CD4-positive, alpha-beta T cell treated with Interleukin-10 for 1 hour (primary cell): ENCODE results near the gene PICALM.

Experiments used
- DNase-seq: peaks from one replicate; pipeline ENCODE4 v3.0.0-alpha.2; 2020

PICALM gene

DNA sequence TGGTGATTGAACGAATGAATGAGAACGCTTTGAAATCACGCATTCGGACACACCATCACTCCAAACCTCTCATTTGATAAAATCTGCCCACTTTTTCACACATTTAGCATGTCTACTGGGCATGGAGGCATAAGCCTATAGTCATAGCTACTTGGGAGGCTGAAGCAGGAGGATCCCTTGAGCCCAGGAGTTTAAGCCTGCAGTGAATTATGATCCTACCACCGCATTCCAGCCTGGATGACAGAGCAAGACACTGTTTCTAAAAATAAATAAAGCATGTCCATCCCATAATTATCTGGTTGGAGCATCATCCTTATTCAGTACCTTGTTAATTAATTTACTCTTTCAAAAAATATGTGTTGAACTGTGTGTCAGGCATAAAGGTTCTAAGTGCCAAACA lies 3.3 kb upstream of the PICALM start:
- no peak for DNase-seq

DNA sequence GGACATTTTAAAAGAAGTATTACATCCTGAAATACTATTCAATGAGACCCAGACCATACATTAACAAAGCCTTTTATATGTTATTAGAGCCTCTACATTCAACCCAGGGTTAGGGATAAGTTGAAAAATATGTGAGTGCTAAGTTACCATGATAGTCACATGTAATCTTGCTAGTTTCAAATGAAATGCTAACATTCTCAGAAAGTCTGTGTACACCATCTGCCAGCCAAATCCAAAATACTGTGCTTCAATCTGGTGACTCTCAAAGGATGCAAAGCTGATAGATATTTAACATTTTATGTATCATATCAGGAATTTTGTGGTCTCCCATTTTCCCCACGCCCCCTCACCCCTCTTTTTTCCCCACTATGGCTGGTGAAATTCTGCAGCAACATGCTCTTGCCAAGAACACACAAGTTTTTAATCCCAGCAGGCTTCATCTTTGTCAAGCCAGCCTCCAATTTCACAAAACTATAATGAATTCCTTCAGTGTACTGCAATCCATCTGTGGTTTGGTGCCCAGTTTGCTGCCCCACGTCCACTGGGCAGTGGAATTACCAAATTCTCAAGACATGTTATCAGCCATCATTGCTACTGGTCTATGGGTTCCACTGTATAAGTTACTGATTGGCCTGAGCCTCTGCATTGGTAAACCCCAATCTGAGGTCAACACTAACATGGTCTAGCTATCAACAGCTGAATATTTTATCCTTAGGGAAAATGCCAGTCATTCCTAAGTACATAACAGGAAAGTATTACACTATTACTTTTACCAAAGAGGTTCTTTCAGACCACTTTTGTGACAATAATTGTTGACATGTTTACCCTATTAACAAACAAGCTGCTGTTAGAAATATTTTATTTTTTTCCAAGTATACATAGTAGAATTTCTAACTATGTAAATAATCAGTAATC lies 1.5 kb upstream of the PICALM start:
- DNase-seq = no peak

- no peak for DNase-seq
These were observed 671 bp upstream of the PICALM start for GRCh38 chr11:86069408-86070101.

- peak; percentile 46 for DNase-seq
These were observed 579 bp downstream of the PICALM start for GRCh38 chr11:86068138-86068871.

GRCh38 chr11:86067851-86068137 lies 1.1 kb downstream of the PICALM start:
- DNase-seq = no peak

GRCh38 chr11:86067009-86067850 lies 1.7 kb downstream of the PICALM start:
- DNase-seq = peak; percentile 34

DNA sequence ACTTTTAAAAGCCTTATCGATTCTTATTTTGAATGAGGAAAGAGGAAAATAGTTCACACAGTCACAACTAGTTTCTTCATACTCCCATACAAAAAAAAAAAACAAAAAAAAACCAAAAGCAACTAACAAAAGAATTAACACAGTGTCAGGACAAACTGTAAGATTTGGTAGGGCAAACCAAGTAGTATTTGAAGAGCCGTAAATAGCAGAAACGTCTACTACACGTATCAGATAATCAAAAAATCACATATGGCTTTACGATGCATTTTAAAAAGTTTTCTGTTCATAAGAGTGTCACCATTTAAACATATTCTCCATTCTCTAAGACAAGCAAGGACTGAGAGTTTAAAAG lies 2.3 kb downstream of the PICALM start:
- no peak for DNase-seq

DNA sequence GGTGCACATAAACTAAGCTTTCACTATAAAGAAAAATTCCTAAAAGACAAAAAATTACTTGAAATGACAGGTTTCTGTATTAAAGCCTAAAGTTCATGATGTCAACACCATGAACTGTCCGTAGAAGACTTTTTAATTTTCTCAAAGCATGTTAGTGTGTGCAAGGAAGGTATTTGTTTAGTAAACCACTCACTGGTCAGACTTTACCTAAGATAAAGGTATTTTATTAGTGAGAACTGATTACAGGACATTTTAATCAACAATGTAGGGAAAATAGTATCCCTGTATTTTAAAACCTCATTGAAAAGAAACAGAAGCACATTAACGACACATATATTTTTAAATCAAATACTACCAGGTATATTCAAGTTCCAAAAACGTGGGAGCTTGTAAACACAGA lies 2.9 kb downstream of the PICALM start:
- no peak for DNase-seq

DNA sequence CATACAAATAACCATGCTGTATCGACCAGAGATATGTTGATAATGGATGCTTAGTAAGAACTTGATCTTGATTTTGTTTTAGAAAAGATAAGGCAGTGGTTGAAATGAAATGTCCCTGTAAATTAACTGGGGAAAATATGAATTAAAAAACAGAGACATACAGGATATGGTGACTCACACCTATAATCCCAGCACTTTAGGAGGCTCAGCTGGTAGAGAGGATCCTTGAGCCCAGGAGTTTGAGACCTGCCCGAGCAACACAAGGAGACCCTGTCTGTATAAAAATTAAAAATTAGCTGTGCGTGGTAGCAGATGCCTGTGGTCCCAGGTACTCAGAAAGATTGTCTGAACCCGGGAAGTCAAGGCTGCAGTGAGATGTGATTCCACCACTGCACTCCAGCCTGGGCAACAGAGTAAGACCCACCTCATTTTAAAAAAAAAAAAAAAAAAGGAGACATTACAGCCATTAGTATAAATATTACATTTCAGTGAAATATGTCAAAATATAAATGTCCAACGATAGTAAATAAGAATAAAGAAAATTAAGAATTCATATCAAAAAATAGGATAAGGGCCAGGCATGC lies 4.6 kb downstream of the PICALM start:
- no peak for DNase-seq

GRCh38 chr11:86063536-86063935 lies 5.3 kb downstream of the PICALM start:
- no peak for DNase-seq

DNA sequence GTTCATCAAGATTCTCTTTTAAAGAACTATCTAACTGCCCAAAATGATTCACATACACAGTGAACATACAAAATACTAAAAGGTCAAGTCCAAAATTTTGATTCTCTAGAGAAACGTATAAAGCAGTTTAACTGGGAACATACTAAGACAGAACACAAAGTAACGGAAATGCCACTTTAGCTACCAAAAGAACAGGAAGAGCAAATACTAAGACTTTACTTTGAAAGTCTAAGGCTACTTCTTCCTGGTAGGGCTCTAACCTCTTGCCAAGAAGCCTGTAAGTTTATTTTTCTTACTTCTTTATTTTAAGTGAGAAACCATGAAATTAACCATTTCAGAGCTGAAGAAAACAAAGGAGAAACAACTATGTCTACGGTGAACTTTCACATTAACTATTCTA lies 6.2 kb downstream of the PICALM start:
- peak; percentile 41 for DNase-seq

GRCh38 chr11:86061483-86062205 lies 7.2 kb downstream of the PICALM start:
- no peak for DNase-seq

DNA sequence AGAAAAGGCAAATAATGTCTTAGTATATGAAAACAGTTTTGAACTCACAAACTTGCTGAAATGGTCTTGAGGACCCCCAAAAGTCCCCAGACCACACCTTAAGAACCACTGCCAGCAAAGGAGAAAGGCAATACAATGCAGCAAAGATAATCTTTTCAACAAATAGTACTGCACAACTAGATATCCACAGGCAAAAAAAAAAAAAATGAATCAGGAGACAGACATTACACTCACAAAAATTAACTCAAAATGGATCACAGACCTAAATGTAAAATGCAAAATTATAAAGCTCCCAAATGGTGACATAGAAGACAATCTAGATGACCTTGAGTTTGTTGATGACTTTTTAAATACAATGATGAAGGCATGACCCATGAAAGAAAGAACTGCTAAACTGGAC lies 8.3 kb downstream of the PICALM start:
- no peak for DNase-seq

DNA sequence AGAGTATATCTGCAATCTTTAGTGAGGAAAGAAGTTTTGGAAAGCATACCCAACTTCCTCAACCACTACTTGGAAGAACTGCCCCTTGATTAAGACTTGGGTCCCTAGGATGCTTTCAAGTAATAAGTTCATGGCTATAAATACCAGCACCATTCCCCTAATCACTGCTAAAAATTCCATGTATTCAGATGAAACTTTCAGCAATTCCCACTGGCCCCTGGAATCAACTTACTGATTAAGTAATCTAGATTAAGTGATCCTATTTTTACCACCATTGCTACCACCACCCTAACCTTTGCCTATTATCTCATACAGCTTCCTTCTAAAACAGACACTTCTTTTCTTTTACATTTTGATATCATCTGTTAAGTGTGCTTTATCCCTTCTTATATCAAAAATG lies 10.5 kb downstream of the PICALM start:
- DNase-seq = no peak

GRCh38 chr11:86056351-86056854 lies 12.5 kb downstream of the PICALM start:
- DNase-seq = no peak

DNA sequence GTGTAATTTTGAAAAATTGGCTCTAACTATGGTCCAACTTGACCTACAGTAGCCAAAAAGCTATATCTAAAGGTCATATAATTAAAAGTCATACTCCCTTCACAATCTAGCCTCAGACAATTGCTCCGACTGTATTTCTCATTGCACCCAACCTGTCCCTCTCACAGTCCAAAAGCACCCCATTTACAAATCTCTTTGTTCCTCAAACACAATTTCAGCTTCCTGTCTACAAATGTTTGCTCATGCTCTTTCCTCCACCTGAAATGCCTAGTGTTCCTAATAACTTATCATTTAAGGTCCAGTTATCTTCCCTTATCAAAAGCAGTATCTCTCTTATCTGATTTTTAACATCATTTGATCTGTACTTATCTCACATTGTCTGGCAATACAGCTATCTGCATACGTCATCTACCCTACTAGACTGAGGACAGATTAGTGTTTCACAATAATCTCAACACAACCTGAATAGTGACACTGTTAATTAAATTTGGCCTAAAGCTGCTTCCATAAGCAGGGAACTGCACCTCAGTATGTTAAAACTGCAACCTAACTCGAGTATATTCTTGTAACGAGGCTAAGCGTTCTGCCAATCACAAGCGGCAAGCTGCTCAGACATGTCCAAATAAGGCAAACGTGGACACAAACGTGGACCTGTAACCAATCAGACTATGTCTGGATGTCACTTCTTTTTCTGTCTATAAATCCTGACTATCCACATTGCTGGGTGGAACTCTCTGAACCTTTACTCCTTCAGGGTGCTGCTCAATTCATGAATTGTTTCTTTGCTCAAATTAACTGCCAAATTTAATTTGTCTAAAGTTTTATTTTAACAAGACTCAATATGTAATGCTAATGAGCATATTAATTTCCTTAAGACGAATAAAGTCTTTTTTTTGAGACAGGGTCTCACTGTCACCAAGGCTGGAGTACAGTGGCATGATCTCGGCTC lies 15.9 kb downstream of the PICALM start:
- DNase-seq = no peak

- no peak for DNase-seq
These were observed 18.6 kb downstream of the PICALM start for GRCh38 chr11:86050196-86050709.

GRCh38 chr11:86047275-86047991 lies 21.5 kb downstream of the PICALM start:
- DNase-seq = peak; percentile 58

DNA sequence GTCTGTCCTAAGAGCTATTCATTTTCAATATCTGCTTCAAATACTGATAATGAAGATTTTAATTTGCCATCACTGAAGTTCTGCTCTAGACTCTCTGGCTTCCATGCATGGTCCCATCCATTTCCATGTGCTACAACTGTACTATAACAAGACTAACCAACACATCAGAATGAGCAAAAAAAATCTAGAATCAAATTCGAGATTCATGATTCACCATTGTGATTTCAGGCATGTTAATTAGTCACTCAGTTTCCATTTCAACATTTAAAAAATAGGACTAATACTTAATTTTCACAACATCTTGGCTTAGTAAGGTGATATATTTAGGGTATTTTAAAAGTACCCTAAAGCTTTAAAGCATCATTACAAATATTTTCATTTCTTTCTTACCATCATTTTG lies 22.8 kb downstream of the PICALM start:
- no peak for DNase-seq
